HG03354 (cell line): ENCODE results near the gene ALOX5.

Experiments
- ATAC-seq: cut with Tn5 transposase; IDR thresholded peaks from one replicate; pipeline ENCODE4 v1.9.1; 2021; ENCODE audit warnings: mild to moderate bottlenecking; ENCODE audit not compliant: unreplicated experiment, poor library complexity, severe bottlenecking

Gene ALOX5

GRCh38 chr10:45421221-45422097 lies 47.4 kb downstream of the ALOX5 start:
- peak; percentile 30 for ATAC-seq

GRCh38 chr10:45422207-45422865 lies 48.3 kb downstream of the ALOX5 start:
- no peak for ATAC-seq

GRCh38 chr10:45422866-45423659 lies 49.0 kb downstream of the ALOX5 start:
- ATAC-seq: no peak

- no peak for ATAC-seq
These were observed 50.0 kb downstream of the ALOX5 start for GRCh38 chr10:45423976-45424499.

- ATAC-seq: no peak
These were observed 50.8 kb downstream of the ALOX5 start for GRCh38 chr10:45424668-45425404.

- ATAC-seq: no peak
These were observed 51.9 kb downstream of the ALOX5 start for GRCh38 chr10:45425621-45426563.

- no peak for ATAC-seq
These were observed 53.4 kb downstream of the ALOX5 start for GRCh38 chr10:45427262-45427969.

GRCh38 chr10:45427970-45428366 lies 54.0 kb downstream of the ALOX5 start:
- ATAC-seq: no peak

- no peak for ATAC-seq
These were observed 54.8 kb downstream of the ALOX5 start for GRCh38 chr10:45428611-45429510.

GRCh38 chr10:45429790-45430189 lies 55.8 kb downstream of the ALOX5 start:
- ATAC-seq: no peak

- no peak for ATAC-seq
These were observed 58.1 kb downstream of the ALOX5 start for GRCh38 chr10:45432113-45432512.

GRCh38 chr10:45432700-45433472 lies 58.9 kb downstream of the ALOX5 start:
- ATAC-seq: no peak

GRCh38 chr10:45433716-45434469 lies 59.9 kb downstream of the ALOX5 start:
- ATAC-seq: peak; percentile 96

- ATAC-seq: no peak
These were observed 63.8 kb downstream of the ALOX5 start for GRCh38 chr10:45437587-45438465.
